Subcutaneous adipose tissue (tissue), 4 donors: ENCODE results near the gene C15orf61. TPM values are rescaled to one million over a fixed set of nuclear protein-coding genes. Genes with fewer than 3 reads are reported as not detected.

ENCODE experiments used
- total RNA-seq, 4 donors: library from RNA; depleted of rRNA; stranded (reverse); fragments of >200 nt; gene quantifications; one replicate each; pipeline ENCODE4 v1.1.0, GENCODE V29; 2016
- TF ChIP-seq, protein P1 (sequence below): fragments of 450-650 bp; IDR thresholded peaks from one replicate; pipeline ENCODE4 v1.5.1; 2016; ENCODE audit warnings: low read depth, mild to moderate bottlenecking, control low read depth, antibody characterized with exemption, moderate library complexity

C15orf61 gene
- total RNA-seq, 4 donors from 2014 or later: 7.2 to 12.8 (median 9.0) TPM

DNA sequence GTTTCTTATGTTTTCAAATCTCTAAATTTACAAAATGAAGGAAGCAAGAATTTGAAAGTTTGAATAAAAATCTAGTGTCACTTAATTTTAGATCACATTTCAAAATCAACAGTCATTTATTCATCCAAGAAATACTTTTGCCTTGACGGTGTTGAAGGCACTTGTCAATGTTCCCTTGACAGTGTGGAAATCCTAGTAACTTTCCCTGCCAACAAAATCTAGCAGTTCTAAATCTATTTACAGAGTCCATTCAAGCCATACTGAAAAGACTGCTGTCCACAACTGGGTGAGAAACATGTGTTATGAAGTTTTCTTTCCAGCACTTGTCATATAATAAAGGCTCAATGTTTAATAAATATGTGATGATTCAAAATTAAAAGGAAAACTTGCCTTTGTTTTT lies 12.9 kb downstream of the C15orf61 start:
- TF ChIP-seq, protein P1, sequence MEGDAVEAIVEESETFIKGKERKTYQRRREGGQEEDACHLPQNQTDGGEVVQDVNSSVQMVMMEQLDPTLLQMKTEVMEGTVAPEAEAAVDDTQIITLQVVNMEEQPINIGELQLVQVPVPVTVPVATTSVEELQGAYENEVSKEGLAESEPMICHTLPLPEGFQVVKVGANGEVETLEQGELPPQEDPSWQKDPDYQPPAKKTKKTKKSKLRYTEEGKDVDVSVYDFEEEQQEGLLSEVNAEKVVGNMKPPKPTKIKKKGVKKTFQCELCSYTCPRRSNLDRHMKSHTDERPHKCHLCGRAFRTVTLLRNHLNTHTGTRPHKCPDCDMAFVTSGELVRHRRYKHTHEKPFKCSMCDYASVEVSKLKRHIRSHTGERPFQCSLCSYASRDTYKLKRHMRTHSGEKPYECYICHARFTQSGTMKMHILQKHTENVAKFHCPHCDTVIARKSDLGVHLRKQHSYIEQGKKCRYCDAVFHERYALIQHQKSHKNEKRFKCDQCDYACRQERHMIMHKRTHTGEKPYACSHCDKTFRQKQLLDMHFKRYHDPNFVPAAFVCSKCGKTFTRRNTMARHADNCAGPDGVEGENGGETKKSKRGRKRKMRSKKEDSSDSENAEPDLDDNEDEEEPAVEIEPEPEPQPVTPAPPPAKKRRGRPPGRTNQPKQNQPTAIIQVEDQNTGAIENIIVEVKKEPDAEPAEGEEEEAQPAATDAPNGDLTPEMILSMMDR: no peak

DNA sequence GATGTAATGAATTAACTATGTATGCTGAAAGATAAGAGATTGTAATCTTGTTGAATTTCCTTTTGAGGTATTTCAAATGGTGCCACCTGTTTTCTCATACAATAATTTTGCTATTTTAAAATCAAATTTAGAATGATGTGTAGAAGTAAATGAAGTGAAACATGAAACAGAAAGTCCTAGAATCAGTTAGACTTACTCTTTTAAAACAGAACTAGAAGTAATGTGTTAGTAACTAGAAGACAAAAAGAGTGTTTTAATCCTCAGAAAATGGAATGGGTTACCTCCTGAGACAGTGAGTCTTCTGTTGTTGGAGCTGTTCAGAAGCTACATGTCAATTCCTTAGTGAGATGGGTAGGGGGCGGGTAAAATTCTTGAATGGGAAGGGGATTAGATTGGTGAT lies 13.4 kb downstream of the C15orf61 start:
- TF ChIP-seq, protein P1: no peak

DNA sequence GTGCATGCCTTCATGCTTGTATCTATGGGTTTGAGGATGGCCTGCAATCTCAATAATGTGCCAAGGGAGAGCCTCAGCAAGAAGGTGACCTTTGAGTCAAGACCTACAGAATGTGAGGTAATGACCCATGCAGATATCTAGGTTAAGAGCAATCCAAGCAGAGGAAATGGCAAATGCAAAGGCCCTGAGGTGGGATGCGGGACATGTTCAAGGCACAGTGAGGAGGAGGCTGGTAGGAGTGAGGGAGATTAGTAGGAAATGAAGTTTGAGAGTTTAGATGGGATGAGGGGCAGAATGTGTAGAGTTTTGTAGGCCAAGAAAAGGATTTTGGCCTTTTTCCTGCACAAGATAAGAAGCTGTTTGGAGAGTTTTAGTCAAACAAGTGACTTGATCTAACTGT lies 16.8 kb downstream of the C15orf61 start:
- TF ChIP-seq, protein P1: no peak

DNA sequence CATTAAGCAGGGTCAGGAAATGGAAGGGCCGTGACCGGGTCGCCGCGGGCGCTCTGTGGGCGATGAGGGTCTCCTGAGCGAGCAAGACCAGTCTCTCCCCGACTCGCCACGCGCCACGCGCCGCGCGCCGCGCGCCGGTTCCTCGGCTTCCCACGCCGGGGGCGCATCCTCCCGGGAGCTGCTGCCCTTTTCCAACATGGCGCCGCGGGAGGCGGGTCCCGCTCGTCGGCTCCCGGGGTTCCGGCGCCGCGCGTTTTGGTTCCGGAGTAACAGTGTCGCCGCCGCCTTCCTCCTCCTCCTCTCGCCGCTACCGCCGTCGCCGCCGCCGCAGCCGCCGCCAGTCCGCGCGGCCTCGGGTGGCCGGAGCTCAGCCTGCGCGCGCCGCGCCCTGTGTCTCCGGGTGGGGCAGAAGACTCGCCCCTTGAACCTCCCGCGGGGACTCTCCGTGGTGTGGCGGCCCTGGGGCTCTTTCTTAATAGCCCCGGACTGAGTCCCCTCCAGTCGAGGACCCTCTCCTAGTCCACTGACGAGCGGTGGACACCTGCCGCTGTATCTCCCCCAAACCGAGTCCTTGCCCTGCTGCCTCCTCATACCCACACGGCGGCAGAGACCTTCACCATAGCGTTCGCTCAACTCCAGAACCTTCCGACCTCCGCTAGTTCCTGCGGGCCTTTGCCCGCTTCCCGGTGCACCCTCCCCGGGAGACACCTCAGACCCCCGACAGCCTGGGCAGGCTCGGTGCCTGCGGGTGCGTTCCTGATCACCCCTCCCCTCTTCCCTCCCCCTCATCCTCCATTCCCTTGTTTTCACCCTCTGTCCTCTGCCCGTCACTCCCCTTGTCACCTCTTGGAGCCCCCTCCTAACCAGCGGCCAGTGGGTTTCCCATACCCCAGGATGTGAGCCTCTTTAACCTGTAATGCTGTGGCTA lies 21.8 kb downstream of the C15orf61 start, which contains the start of gene MAP2K5:
Gene MAP2K5 (plus strand): TSS at position 284 of the 928 bp plus-strand sequence. CDS start 633 bp downstream, at position 917.
- TF ChIP-seq, protein P1: no peak

DNA sequence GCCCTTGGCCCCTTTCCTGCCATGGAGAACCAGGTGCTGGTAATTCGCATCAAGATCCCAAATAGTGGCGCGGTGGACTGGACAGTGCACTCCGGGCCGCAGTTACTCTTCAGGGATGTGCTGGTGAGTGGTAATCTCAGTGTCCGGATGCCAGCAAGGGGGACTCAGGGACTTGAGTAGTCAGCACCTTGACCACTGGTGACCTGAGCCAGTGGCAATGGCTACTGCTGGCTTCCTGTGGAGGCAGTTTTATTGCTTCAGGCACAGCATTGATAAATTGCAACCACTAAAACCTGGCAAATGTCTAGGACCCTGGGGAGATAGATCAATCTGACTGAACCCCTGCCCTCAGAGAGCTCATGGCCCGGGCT lies 22.4 kb downstream of the C15orf61 start:
- TF ChIP-seq, protein P1: no peak

DNA sequence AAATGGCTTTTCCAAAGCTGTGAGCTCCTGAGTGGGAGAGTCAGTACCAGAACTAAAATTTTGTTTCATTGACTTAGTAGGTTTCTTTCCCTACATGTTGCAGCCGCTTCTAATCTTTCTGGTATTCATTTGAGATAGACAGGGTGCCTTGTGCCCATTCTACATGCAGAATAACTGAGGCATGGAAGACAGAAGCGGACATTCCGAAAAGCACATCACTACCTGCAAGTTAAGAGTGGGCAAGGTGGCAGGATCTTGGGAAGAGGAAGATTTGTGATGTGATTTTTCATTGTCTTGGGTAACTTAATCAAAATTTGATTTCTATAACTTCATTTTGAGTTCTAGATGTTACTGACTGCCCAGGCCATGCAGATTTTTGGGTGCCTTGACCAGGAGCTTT lies 23.5 kb downstream of the C15orf61 start:
- TF ChIP-seq, protein P1: no peak

DNA sequence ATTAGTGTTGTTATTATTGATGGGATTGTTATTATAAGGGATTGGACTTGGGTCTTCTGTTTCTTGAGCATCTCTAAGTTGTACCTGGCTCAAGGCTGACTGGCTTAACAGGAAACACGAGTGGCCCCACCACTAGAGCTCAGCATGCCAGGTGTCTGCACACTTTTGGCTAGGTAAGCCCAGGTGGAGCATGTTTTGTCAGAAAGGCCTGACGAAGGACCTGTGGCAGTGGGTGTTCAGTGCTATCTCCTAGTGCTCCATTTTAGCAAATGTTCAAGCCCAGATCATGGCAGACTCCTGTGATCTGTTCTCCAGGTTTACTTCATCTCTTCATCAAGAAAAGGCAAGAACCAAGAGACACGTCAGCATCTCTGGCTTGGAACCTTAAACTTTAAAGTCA lies 24.9 kb downstream of the C15orf61 start:
- TF ChIP-seq, protein P1: no peak
